ENCODE results near the gene PACRG. TPM values are rescaled to one million over a fixed set of nuclear protein-coding genes. Genes with fewer than 3 reads are reported as not detected.

PACRG gene
- total RNA-seq, 3 donors from 2014 or later: 0.64 to 6.4 (median 4.6) TPM

DNA sequence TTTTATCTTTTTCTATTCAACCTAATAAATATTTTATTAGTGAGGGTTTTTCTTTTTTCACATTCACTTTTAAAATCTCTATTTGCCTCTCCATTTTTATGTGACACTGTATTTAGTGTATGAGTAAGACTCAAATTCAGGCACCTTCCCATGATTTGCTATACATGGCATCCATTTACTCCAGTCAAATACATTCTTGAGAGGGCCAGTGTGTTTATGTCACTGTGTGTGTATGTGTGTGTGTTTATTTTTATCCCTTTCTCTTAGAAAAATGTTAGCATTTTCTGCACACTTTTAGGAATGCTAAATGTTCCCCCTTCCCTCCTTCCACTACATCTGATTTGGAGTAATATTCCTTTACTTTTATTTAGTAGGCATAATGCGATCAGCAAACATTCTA, 290.0 kb downstream of the PACRG start:
- TF ChIP-seq POLR2A (IDR thresholded peaks at IDR 0.05) (no peak), POLR2AphosphoS5 (IDR thresholded peaks at IDR 0.05) (no peak)
- TF ChIP-seq, protein P1, sequence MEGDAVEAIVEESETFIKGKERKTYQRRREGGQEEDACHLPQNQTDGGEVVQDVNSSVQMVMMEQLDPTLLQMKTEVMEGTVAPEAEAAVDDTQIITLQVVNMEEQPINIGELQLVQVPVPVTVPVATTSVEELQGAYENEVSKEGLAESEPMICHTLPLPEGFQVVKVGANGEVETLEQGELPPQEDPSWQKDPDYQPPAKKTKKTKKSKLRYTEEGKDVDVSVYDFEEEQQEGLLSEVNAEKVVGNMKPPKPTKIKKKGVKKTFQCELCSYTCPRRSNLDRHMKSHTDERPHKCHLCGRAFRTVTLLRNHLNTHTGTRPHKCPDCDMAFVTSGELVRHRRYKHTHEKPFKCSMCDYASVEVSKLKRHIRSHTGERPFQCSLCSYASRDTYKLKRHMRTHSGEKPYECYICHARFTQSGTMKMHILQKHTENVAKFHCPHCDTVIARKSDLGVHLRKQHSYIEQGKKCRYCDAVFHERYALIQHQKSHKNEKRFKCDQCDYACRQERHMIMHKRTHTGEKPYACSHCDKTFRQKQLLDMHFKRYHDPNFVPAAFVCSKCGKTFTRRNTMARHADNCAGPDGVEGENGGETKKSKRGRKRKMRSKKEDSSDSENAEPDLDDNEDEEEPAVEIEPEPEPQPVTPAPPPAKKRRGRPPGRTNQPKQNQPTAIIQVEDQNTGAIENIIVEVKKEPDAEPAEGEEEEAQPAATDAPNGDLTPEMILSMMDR (IDR thresholded peaks at IDR 0.05): no peak
- Histone ChIP-seq H3K27me3 (no peaks in the 10 kb centered on the region), H3K4me3 (no peak overlapping the region), H3K36me3 (no peaks in the 10 kb centered on the region), H3K27ac (no peak overlapping the region), H3K9me3 (no peaks in the 10 kb centered on the region), H3K4me1 (no peaks in the 10 kb centered on the region)
- intact Hi-C loops (cut with DNase I; ENCODE audit: low total_unique reads): no loop called here
- DNase-seq (ENCODE audit: low spot score in 2 of 2): no peak

DNA sequence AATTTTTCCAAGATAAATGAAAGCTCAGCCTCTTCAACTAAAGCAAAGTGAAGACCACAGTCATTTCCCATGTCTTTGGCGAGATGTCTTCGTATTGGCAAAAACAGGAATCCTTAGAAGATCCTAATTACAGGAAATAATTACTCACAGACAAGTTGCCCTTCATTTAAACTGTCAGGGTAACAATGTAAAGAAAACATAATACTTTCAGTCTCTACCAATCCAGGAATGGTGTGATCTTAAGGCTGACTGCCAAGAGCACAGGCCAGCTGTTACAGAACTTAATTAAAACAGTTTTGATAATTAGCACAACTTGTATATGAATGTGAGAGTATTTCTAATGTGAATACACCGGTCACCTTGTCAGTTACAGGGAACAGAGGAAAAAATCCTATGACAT, 292.2 kb downstream of the PACRG start:
- H3K4me3 ChIP-seq: no peak overlapping the region
- H3K36me3 ChIP-seq: no peaks in the 10 kb centered on the region
- no peak overlapping the region for H3K27ac ChIP-seq
- intact Hi-C loops (cut with DNase I; ENCODE audit: low total_unique reads): loop anchor here (5.0 kb wide), 1 partner anchor 162 kb away; no protein-coding TSS in a partner anchor
- DNase-seq (ENCODE audit: low spot score in 2 of 2): no peak
- H3K9me3 ChIP-seq: peaks cover 0 to 6% of the 10 kb centered on the region in 2 donors
- no peak for TF ChIP-seq POLR2AphosphoS5 (IDR thresholded peaks at IDR 0.05)
- TF ChIP-seq POLR2A (IDR thresholded peaks at IDR 0.05): no peak
- TF ChIP-seq, protein P1 (IDR thresholded peaks at IDR 0.05): no peak
- no peaks in the 10 kb centered on the region for H3K4me1 ChIP-seq
- no peaks in the 10 kb centered on the region for H3K27me3 ChIP-seq

DNA sequence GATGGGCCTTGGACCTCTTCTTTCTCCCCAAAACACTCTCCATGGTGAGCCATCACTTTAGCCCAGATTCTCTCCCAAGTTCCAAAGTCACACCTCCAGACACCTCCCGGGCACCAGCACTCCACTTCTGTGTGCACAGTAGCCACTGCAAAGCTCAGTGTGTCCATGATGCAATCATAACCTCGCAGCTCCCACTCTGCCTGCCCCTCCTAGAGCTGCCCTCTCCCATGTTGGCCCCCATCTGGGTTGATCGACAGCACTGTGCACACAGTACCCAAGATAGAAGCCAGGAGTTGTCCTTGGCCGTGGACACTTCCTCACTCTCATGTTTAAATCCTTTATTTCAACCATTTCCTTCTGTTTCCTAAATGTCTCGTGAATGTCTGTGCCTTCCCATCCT, 293.3 kb downstream of the PACRG start:
- H3K4me1 ChIP-seq: no peaks in the 10 kb centered on the region
- peaks cover 0 to 6% of the 10 kb centered on the region in 2 donors for H3K9me3 ChIP-seq
- H3K27ac ChIP-seq: no peak overlapping the region
- TF ChIP-seq POLR2AphosphoS5 (IDR thresholded peaks at IDR 0.05) (no peak), POLR2A (IDR thresholded peaks at IDR 0.05) (no peak)
- TF ChIP-seq, protein P1 (IDR thresholded peaks at IDR 0.05): no peak
- H3K36me3 ChIP-seq: no peaks in the 10 kb centered on the region
- no peak overlapping the region for H3K4me3 ChIP-seq
- DNase-seq (ENCODE audit: low spot score in 2 of 2): no peak
- no peaks in the 10 kb centered on the region for H3K27me3 ChIP-seq
- intact Hi-C loops (cut with DNase I; ENCODE audit: low total_unique reads): loop anchor here (5.0 kb wide), 1 partner anchor 161 kb away; no protein-coding TSS in a partner anchor

DNA sequence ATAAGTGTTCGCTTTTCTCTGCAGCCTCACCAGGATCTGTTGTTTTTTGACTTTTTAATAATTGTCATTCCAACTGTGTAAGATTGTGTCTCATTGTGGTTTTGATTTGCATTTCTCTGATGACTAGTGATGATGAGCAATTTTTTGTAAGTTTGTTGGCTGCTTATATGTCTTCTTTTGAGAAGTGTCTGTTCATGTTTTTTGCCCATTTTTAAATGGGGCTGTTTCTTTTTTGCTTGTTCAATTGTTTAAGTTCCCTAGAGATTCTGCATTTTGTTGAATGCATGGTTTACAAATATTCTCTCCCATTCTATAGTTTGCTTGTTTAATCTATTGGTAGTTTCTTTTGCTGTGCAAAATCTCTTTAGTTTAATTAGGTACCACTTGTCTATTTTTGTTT, 295.9 kb downstream of the PACRG start:
- Histone ChIP-seq H3K27me3 (no peaks in the 10 kb centered on the region), H3K36me3 (no peaks in the 10 kb centered on the region), H3K4me1 (no peaks in the 10 kb centered on the region), H3K27ac (no peak overlapping the region), H3K4me3 (no peak overlapping the region), H3K9me3 (peaks cover 0 to 6% of the 10 kb centered on the region in 2 donors)
- intact Hi-C loops (cut with DNase I; ENCODE audit: low total_unique reads): loop anchor here (5.0 kb wide), 1 partner anchor 159 kb away; no protein-coding TSS in a partner anchor
- TF ChIP-seq POLR2AphosphoS5 (IDR thresholded peaks at IDR 0.05) (no peak), POLR2A (IDR thresholded peaks at IDR 0.05) (no peak)
- TF ChIP-seq, protein P1 (IDR thresholded peaks at IDR 0.05): no peak
- no peak for DNase-seq (ENCODE audit: low spot score in 2 of 2)

DNA sequence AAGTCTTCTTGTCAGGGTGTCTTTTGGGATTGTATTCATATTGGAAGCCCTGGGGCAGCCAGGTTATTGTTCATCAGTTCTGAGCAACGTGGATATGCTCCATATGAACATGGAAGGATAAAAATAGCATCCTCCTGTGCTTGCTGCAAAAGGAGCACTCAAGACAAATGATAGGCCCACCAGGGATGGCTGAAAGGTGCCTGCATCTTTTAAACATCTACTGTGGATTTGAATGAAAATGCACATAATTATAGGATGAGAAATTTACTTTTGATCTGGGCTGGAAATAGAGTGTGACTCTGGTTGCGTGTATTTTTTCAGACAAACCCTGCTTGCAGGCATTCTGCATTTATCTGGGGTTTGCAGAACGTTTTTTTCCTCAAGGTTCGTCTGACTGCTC, 299.1 kb downstream of the PACRG start:
- H3K4me3 ChIP-seq: no peak overlapping the region
- TF ChIP-seq, protein P1 (IDR thresholded peaks at IDR 0.05): no peak
- TF ChIP-seq POLR2AphosphoS5 (IDR thresholded peaks at IDR 0.05) (no peak), POLR2A (IDR thresholded peaks at IDR 0.05) (no peak)

More for the DNA sequence above, 299.1 kb downstream of the PACRG start:
- H3K36me3 ChIP-seq: no peaks in the 10 kb centered on the region
- peaks cover 0 to 6% of the 10 kb centered on the region in 2 donors for H3K9me3 ChIP-seq
- no peaks in the 10 kb centered on the region for H3K4me1 ChIP-seq
- DNase-seq (ENCODE audit: low spot score in 2 of 2): no peak
- no peak overlapping the region for H3K27ac ChIP-seq
- no peaks in the 10 kb centered on the region for H3K27me3 ChIP-seq
- intact Hi-C loops (cut with DNase I; ENCODE audit: low total_unique reads): no loop called here
